T47D (cell line): ENCODE data around the gene MTNR1A.

ENCODE experiments used
- DNase-seq, 2 experiments: peaks; one replicate each; pipeline versions ENCODE4 v3.0.0 to v3.0.0-alpha.2; 2011 to 2012; ENCODE audit warnings: low read depth in 1 of 2, low spot score in 1 of 2
- JUND ChIP-seq: IDR thresholded peaks from 2 replicates; pipeline ENCODE4 v1.6.1; 2012; ENCODE audit warnings: low read depth
- in situ Hi-C: cut with HindIII; loops from 2 replicates; pipeline ENCODE4 v1.10.0; 2016; ENCODE audit warnings: low sequenced_read_pairs, low pct_unique_long_range_greater_than_20kb

MTNR1A gene

DNA sequence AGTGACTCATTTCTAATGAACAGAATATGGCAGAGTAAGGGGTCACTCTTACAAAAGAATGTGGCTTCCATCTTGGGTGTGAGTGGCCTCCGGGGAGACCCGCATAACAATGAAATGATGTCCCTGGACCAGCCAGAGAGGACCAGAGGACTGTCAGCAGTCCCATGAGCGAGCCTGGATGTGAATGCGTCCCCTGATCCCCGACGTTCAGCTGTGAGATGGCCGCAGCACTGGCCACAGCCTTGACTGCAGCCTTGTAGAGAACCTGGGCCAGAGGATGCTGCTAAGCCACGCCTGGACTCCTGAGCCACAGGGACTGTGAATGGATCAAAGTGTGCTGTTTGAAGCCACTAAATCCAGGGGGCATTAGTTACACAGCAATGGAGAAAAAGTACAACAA, 53.8 kb downstream of the MTNR1A start:
- no peak for DNase-seq
- no peak for TF ChIP-seq JUND
- in situ Hi-C loops = no loop called here

DNA sequence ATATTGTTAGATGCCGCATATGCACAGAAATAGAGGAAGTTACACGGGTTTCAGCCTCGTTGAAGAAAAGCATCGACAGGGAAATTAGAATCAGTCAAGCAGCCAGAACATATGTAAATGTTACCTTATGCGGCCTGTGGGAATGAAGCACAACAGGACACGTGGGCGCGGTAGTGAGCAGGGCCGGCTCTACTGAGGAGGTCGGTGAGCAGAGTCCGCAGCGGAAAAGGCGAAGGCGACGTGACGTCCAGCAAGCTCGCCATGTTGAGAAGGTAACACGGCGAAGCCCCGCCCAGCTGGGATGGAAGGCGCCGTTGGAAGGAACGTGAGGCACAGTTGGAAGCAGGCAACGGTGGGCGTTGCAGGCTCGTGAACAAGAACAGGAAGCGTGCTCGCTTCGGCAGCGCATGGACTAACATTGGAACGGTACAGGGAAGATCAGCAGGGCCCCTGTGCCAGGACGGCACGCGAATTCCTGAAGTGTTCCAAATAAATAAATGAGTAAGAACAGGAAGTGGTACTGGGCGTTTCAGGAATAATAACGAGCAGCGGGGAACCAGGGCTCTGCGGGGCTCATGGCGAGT, 54.6 kb downstream of the MTNR1A start:
- in situ Hi-C loops = no loop called here
- TF ChIP-seq JUND = no peak
- peak; percentile 44 to 84 for DNase-seq

DNA sequence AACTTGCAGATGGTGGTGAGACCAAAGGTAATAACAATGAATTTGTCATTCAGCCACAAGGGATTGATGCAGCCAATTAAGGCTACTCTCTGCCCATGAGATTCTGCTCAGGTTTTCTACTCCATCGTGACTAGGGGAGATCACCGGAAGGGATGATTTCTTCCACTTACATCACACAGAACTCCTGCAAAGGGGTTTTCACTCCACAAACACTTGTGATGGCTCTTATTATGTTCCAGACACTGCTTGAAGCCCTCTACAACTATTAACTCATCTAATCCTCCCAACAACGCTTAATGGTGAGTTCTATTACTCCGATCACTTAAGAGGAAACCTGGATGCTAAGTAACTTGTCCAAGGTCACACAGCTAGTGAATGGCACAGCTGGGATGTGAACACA, 55.9 kb downstream of the MTNR1A start:
- DNase-seq = no peak
- no peak for TF ChIP-seq JUND
- in situ Hi-C loops = no loop called here

DNA sequence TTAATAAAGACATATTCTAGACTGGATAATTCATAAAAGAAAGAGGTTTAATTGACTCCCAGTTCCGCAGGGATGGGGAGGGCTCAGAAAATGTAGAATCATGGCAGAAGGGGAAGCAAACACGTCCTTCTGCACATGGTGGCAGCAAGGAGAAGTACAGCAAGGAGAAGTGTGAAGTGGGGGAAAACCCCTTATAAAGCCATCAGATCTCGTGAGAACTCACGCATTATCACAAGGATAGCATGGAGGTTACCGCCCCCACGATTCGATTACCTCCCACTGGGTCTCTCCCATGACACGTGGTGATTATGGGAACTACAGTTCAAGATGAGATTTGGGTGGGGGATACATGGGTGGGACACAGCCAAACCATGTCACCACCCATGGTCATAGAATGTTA, 58.3 kb downstream of the MTNR1A start:
- no peak for DNase-seq
- TF ChIP-seq JUND = no peak
- in situ Hi-C loops = no loop called here

DNA sequence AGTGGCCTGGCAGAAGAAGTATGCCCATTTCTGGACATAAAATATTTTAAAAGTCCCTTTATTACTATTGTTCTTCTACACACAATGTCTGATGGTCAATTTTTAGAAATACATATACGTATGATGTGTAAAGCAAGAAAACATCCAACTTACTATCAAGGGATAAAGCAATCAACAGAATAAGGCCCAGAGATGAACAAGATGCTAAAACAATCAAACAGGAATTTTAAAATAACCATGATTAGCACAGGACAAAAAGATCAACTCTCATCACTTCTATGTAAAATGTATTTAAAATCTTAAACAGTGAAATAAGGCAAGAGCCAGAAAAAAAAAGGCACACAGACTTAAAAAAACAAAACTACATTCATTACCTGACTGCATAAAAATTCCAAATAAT, 60.9 kb downstream of the MTNR1A start:
- in situ Hi-C loops = no loop called here
- no peak for TF ChIP-seq JUND
- DNase-seq = no peak

DNA sequence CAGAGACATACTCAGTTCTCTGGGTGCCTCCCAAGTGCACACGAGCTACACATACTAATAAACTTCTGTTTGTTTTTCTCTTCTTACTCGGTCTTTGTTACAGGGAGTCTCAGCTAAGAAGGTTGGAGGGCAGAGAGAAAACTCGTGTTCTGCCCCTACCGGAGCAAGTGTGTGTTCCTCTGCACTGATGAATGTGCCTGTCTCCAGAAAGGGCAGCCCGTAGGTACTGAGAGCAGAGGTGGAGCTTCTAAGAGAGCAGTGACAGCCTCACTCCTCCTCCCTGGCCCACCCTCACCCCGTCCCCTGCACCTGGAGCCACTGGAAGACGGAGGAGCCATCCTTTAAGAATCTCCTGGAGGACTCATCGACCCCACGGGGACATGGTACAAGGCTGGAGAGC, 67.6 kb downstream of the MTNR1A start:
- no peak for TF ChIP-seq JUND
- DNase-seq = peak in 1 of 2 experiments; percentile 33
- in situ Hi-C loops = no loop called here

DNA sequence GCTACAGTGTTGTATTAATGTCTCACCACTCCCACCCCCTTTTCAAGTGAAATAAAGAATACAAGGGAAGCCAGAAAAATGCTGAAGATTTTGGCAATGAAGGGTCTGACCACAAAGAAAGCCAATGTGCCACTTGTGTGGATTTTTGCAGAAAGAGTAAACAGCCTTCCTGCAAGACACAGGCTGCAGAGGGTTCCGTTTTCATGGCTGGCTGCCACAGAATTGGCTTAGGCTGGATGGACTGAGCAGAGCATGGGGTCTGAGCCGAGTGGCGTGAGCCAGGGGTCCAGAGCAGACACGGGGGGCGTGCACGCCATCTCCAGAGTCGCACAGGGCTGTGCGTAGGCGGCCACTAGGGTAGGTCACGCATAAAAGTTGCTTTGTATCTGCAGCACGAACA, 69.2 kb downstream of the MTNR1A start:
- DNase-seq = no peak
- in situ Hi-C loops = no loop called here
- no peak for TF ChIP-seq JUND

DNA sequence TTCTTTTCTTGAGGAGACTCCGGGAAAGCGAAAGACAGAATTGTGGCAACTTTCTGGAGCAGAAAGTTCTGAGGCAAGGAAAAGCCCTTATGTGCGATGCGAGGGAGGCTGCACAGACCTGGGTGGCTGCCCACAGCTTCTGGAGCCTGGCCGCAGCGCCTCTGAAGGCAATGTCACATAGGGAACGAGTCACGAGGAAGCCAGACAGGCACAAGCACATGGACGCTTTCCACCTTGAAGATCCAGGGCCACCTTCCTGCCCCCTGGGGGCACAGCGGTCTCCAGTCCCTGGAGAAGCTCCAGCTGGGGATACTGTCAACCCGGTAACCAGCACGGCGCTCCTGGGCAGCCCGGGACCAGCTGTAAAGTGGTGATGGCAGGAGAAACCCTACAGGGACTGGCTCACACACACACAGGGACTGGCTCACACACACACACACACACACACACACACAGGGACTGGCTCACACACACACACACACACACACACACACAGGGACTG, 69.8 kb downstream of the MTNR1A start:
- no peak for TF ChIP-seq JUND
- in situ Hi-C loops = no loop called here
- DNase-seq = peak in 1 of 2 experiments; percentile 41

DNA sequence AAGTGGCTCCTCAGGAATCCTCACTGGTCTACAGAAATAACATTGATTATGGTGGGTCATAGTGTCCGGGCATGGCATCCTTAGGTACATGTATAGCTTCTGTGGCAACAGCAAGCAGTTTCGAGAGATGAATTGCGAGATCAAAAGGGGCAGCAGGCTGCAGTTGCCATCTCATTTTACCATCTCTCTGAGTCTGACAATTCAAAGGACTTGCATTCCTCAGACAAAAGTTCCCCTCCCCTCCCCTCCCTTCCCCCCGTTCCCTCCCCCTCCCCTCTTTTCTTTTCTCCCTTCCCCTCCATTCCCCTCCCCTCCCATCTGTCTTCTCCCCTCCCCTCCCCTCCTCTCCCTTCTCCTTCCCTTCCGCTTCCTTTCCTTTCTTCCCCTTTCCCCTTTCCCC, 70.2 kb downstream of the MTNR1A start:
- in situ Hi-C loops = no loop called here
- no peak for DNase-seq
- no peak for TF ChIP-seq JUND

DNA sequence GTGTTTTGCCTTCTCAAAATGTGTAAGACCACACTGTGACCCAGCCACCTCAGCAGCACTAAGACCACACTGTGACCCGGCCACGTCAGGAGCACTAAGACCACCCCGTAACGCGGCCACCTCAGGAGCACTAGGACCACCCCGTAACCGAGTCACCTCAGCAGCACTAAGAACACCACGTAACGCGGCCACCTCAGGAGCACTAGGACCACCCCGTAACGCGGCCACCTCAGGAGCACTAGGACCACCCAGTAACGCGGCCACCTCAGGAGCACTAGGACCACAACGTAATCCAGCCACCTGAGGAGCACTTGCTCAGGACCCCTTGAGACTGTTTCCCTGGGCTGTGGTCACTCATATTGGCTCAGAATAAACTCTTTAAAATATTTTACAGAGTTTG, 71.7 kb downstream of the MTNR1A start:
- TF ChIP-seq JUND = no peak
- in situ Hi-C loops = no loop called here
- no peak for DNase-seq
